Aorta (tissue), 5 donors: ENCODE results near the gene RPL28. TPM values are rescaled to one million over a fixed set of nuclear protein-coding genes. Genes with fewer than 3 reads are reported as not detected.

ENCODE experiments used
- ATAC-seq: fragments of 200-7000 bp; cut with Tn5 transposase; one replicate; pipeline ENCODE4 v1.9.1; 2022; ENCODE audit warnings: moderate library complexity; ENCODE audit not compliant: low FRiP score
- DNase-seq, 2 donors: peaks; one replicate each; pipeline ENCODE4 v3.0.0-alpha.2; 2020
- H3K27ac ChIP-seq, 2 donors: one replicate each; pipeline ENCODE4 v1.5.1; 2013; ENCODE audit warnings: low read length in 2 of 2, mild to moderate bottlenecking in 2 of 2, moderate library complexity in 2 of 2, control low read depth in 1 of 2, inconsistent platforms in 1 of 2, low read depth in 1 of 2
- H3K27me3 ChIP-seq, 2 donors: one replicate each; pipeline ENCODE4 v1.6.1; 2013; ENCODE audit warnings: control low read depth in 1 of 2, low read length in 1 of 2, mild to moderate bottlenecking in 1 of 2, moderate library complexity in 1 of 2; ENCODE audit not compliant: insufficient read depth in 2 of 2, control insufficient read depth in 1 of 2
- H3K36me3 ChIP-seq, 2 donors: one replicate each; pipeline ENCODE4 v1.6.1; 2013; ENCODE audit warnings: control low read depth in 1 of 2, low read length in 1 of 2, mild to moderate bottlenecking in 1 of 2; ENCODE audit not compliant: insufficient read depth in 2 of 2, control insufficient read depth in 1 of 2
- H3K4me1 ChIP-seq, 2 donors: one replicate each; pipeline ENCODE4 v1.6.1; 2013; ENCODE audit warnings: low read length in 2 of 2, control low read depth in 1 of 2, mild to moderate bottlenecking in 1 of 2, moderate library complexity in 1 of 2; ENCODE audit not compliant: insufficient read depth in 2 of 2, control insufficient read depth in 1 of 2
- H3K4me3 ChIP-seq, 2 donors: one replicate each; pipeline ENCODE4 v1.5.1; 2013; ENCODE audit warnings: low read length in 2 of 2, control low read depth in 1 of 2, mild to moderate bottlenecking in 1 of 2
- H3K9me3 ChIP-seq: one replicate; pipeline ENCODE4 v1.6.1; 2013; ENCODE audit warnings: mild to moderate bottlenecking, low read length; ENCODE audit not compliant: control insufficient read depth
- WGBS, 2 donors: extraction: QIAGEN DNeasy Blood & Tissue Kit; methylation state at CpG; one replicate each; pipeline ENCODE4 v1.1.7; 2013; 5-methylcytosine and 5-hydroxymethylcytosine counted together
- intact Hi-C, 2 donors: fragments of 100-400 bp; cut with DNase I; formaldehyde crosslinking; loops; one replicate each; pipeline versions ENCODE4 v1.14.2 to v1.15.0; 2022
- polyA plus RNA-seq, 2 donors: library from polyadenylated mRNA; stranded (reverse); fragments of 200-250 nt; gene quantifications; one replicate each; pipeline ENCODE4 v1.2.3, GENCODE V29; 2013
- total RNA-seq, 2 donors: library from RNA; stranded (reverse); fragmentation: NEBNext Ultra II Directional; extraction: Animal tissue kit (Norgen Biotek cat#: 25700); gene quantifications; one replicate each; pipeline ENCODE4 v1.2.1, GENCODE V29; 2021
- donor health status: healthy with polysubstance abuse.
- donor health status: Bipolar disorder and iron deficiency.
- donor health status: DM: no; HTN: no; CAD: no.
- donor health status: DM: no; HTN: no; CAD: no.
- donor health status: DM: yes; HTN: yes; CAD: no.

Gene RPL28
- total and polyA plus RNA-seq, 4 donors = 841 to 1,335 (median 1,160) TPM

GRCh38 chr19:55360902-55361301, 24.8 kb upstream of the RPL28 start:
- 94 to 97% methylated on average over 16 of the region's 16 CpGs for WGBS, 2 donors
- Histone ChIP-seq H3K27ac (no peak overlapping the region), H3K4me3 (no peak overlapping the region), H3K9me3 (no peaks in the 10 kb centered on the region), H3K36me3 (no peaks in the 10 kb centered on the region), H3K27me3 (no peaks in the 10 kb centered on the region), H3K4me1 (no peaks in the 10 kb centered on the region)
- DNase-seq (no peak), ATAC-seq (no peak)
- intact Hi-C loops = no loop called here

DNA sequence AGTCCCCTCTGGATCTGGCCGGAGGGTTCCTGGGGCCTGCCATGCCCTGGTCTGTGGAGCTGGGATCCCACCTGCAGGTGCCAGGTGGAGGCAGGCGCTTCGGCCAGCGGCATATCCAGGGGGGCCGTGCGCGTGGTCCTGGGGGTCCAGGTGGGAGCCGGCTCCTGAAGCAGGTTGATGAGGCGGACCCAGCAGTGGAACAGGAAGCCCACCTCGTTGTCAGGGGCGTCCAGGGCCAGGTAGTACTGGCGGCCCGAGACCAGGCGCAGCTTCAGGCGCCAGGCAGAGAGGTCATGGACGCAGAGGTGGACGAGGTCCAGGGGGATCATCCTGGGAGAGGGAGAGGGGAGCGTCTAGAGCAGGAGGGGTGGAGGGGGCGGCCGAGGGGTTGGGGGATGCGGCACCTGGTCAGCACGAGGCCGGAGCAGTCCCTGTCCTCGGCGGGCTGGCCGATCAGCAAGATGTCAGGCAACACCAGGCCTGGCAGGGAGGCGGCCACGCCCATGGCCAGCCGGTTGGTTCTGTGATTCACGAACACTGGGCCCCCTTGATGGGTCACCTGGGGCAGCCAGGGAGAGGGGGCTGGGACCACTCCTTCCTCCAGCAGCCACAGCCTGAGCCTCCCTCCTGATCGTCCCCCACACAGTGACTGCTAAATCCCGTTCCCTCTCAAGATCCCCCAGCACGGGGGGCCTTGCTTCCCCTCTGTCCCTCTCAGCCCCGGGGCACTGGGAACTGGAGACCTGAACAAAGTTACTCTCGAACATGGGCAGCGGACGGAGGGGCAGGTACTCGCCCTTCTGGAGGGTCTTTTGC, 23.4 kb upstream of the RPL28 start:
- 74 to 75% methylated on average over 36 to 38 of the region's 38 CpGs for WGBS, 2 donors
- H3K36me3 ChIP-seq = no peaks in the 10 kb centered on the region
- no peak overlapping the region for H3K27ac ChIP-seq
- no peak for ATAC-seq
- H3K4me3 ChIP-seq = no peak overlapping the region
- no peaks in the 10 kb centered on the region for H3K27me3 ChIP-seq
- intact Hi-C loops = no loop called here
- H3K9me3 ChIP-seq = no peaks in the 10 kb centered on the region
- DNase-seq = peak; percentile 37 to 72
- no peaks in the 10 kb centered on the region for H3K4me1 ChIP-seq

DNA sequence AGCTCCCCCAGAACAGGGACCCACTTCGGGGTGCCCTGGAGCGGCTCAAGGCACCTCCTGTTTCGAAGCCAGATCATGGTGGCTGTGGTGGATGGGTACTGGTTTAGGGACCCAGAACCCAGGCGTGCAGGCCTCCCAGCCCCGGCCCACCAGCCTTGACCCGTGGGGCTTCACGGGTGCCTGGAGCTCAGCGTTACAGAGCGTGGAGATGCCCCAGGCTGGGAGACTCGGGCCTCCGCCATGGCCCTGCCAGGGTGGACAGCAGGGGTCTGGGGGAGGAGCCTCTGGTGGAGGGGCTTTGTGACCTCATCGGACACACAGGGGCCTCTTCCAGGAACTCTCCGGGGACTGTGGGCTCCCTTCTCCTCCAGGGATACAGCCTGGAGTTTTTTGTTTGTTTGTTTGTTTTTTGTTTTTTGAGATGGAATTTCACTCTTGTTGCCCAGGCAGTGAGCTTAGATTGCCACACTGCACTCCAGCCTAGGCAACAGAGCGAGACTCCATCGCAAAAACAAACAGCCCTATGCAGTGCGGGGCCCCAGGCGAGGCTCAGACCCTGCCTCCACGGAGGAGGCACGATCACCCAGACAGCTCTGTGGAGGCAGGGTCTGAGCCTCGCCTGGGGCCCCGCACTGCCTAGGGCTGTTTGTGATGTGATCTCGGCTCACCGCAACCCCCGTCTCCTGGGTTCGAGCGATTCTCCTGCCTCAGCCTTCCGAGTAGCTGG, 22.6 kb upstream of the RPL28 start, which contains the start of gene GARIN5B:
Gene GARIN5B, minus strand, starts transcription at position 271 of the 727 bp plus-strand sequence. Its CDS starts 194 bp downstream, at position 77.
- intact Hi-C loops = no loop called here
- no peaks in the 10 kb centered on the region for H3K4me1 ChIP-seq
- no peak within 1 kb of the TSS for H3K4me3 ChIP-seq
- ATAC-seq (no peak), DNase-seq (peak in 1 of 2 donors; percentile 32)
- H3K36me3 ChIP-seq = no peaks in the 10 kb centered on the region
- WGBS, 2 donors = 80 to 82% methylated on average over 27 of the region's 27 CpGs
- no peaks in the 10 kb centered on the region for H3K9me3 ChIP-seq
- no peaks in the 10 kb centered on the region for H3K27me3 ChIP-seq
- H3K27ac ChIP-seq = no peak within 1 kb of the TSS

GRCh38 chr19:55365245-55365644, 20.5 kb upstream of the RPL28 start:
- H3K27me3 ChIP-seq = no peaks in the 10 kb centered on the region
- H3K36me3 ChIP-seq = no peaks in the 10 kb centered on the region
- H3K4me1 ChIP-seq = no peaks in the 10 kb centered on the region
- intact Hi-C loops = no loop called here
- 90 to 91% methylated on average over 8 of the region's 8 CpGs for WGBS, 2 donors
- ATAC-seq (no peak), DNase-seq (peak in 1 of 2 donors; percentile 34)
- H3K27ac ChIP-seq = no peak overlapping the region
- no peak overlapping the region for H3K4me3 ChIP-seq
- no peaks in the 10 kb centered on the region for H3K9me3 ChIP-seq

- peak in 1 of 2 donors; percentile 30 for DNase-seq
- Histone ChIP-seq H3K4me1 (no peaks in the 10 kb centered on the region), H3K36me3 (no peaks in the 10 kb centered on the region), H3K27me3 (no peaks in the 10 kb centered on the region), H3K9me3 (no peaks in the 10 kb centered on the region), H3K4me3 (no peak overlapping the region), H3K27ac (no peak overlapping the region)
- 77 to 78% methylated on average over 18 to 19 of the region's 19 CpGs for WGBS, 2 donors
- no peak for ATAC-seq
- intact Hi-C loops = no loop called here
Measured at GRCh38 chr19:55365964-55366363, 19.8 kb upstream of the RPL28 start.

- Histone ChIP-seq H3K4me3 (no peak overlapping the region), H3K9me3 (no peaks in the 10 kb centered on the region), H3K36me3 (no peaks in the 10 kb centered on the region), H3K27ac (no peak overlapping the region), H3K27me3 (no peaks in the 10 kb centered on the region), H3K4me1 (no peaks in the 10 kb centered on the region)
- no peak for DNase-seq
- WGBS, 2 donors = 68 to 78% methylated on average over 3 of the region's 3 CpGs
- ATAC-seq = no peak
- intact Hi-C loops = no loop called here
Measured at GRCh38 chr19:55366790-55367189, 18.9 kb upstream of the RPL28 start.

DNA sequence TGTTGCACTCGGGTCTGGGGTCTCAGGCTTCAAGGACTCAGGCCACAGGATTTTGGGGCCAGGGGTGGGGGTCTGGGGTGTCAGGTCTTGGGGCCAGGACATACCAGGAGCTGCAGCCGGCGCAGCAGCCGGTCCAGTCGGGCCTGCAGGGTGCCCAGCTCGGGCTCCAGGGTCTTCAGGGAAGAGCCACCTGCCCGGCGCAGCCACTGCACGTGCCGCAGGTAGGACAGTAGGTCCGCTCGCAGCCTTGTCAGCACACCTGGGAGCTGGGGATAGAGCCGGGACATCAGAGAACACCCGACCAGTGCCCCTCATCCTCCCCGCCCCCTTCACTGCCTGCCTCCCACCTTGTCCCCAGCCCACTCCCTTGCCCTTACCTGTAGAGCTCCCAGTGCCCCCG, 17.6 kb upstream of the RPL28 start:
- peak in 1 of 2 donors; percentile 47 for DNase-seq
- no peak for ATAC-seq
- intact Hi-C loops = no loop called here
- 83 to 89% methylated on average over 15 to 16 of the region's 16 CpGs for WGBS, 2 donors
- H3K27me3 ChIP-seq = no peaks in the 10 kb centered on the region
- H3K27ac ChIP-seq = no peak overlapping the region
- H3K4me1 ChIP-seq = no peaks in the 10 kb centered on the region
- H3K9me3 ChIP-seq = no peaks in the 10 kb centered on the region
- H3K4me3 ChIP-seq = no peak overlapping the region
- no peaks in the 10 kb centered on the region for H3K36me3 ChIP-seq

GRCh38 chr19:55368701-55369563, 16.8 kb upstream of the RPL28 start:
- H3K4me3 ChIP-seq = no peak overlapping the region
- 7 to 9% methylated on average over 36 to 54 of the region's 54 CpGs for WGBS, 2 donors
- DNase-seq (peak in 1 of 2 donors; percentile 51), ATAC-seq (no peak)
- no peaks in the 10 kb centered on the region for H3K4me1 ChIP-seq
- no peak overlapping the region for H3K27ac ChIP-seq
- no peaks in the 10 kb centered on the region for H3K36me3 ChIP-seq
- intact Hi-C loops = no loop called here
- no peaks in the 10 kb centered on the region for H3K27me3 ChIP-seq
- no peaks in the 10 kb centered on the region for H3K9me3 ChIP-seq
